Neural cell (in vitro differentiated cells): ENCODE results near the gene QPCTL. TPM values are rescaled to one million over a fixed set of nuclear protein-coding genes. Genes with fewer than 3 reads are reported as not detected.

Experiments
- H2AFZ ChIP-seq: fragments of 200-600, 300-800 bp; sonication (generic), shearing (Covaris generic); 2 replicates; pipeline ENCODE4 v1.6.0; 2014; ENCODE audit warnings: low read depth, mild to moderate bottlenecking, antibody characterized with exemption, low read length, moderate library complexity
- H3F3A ChIP-seq: fragments of 200-600 bp; shearing (Covaris generic); 2 replicates; pipeline ENCODE4 v1.6.1; 2016; ENCODE audit warnings: mild to moderate bottlenecking, moderate library complexity, mixed read lengths, antibody characterized with exemption, low read length; ENCODE audit not compliant: insufficient read depth, poor library complexity, severe bottlenecking
- H3K27ac ChIP-seq: fragments of 200-600, 300-800 bp; sonication (generic), shearing (Covaris generic); 2 replicates; pipeline ENCODE4 v1.5.1; 2014; ENCODE audit warnings: mild to moderate bottlenecking, low read length, moderate library complexity
- H3K27me3 ChIP-seq: fragments of 300-800, 200-600 bp; sonication (generic), shearing (Covaris generic); 2 replicates; pipeline ENCODE4 v1.6.0; 2014; ENCODE audit warnings: mild to moderate bottlenecking, low read depth, low read length, moderate library complexity; ENCODE audit not compliant: insufficient read depth
- H3K36me3 ChIP-seq: fragments of 300-800, 200-600 bp; sonication (generic), shearing (Covaris generic); 2 replicates; pipeline ENCODE4 v1.5.1; 2014; ENCODE audit warnings: mild to moderate bottlenecking, antibody characterized with exemption, low read length, moderate library complexity; ENCODE audit not compliant: insufficient read depth
- H3K4me2 ChIP-seq: fragments of 300-800, 200-600 bp; sonication (generic), shearing (Covaris generic); 2 replicates; pipeline ENCODE4 v1.6.0; 2014; ENCODE audit warnings: mild to moderate bottlenecking, low read length
- H3K4me3 ChIP-seq: fragments of 300-800, 200-600 bp; sonication (generic), shearing (Covaris generic); 2 replicates; pipeline ENCODE4 v1.5.1; 2014; ENCODE audit warnings: mild to moderate bottlenecking, low read length, moderate library complexity
- H3K79me2 ChIP-seq: fragments of 200-600 bp; shearing (Covaris generic); replicated peaks from 2 replicates; pipeline ENCODE4 v1.6.0; 2014; ENCODE audit warnings: mild to moderate bottlenecking, low read length, moderate library complexity; ENCODE audit not compliant: insufficient read depth
- H3K9ac ChIP-seq: fragments of 300-800, 200-600 bp; sonication (generic), shearing (Covaris generic); 2 replicates; pipeline ENCODE4 v1.6.1; 2016; ENCODE audit warnings: mild to moderate bottlenecking, low read length, mixed read lengths
- H3K9me2 ChIP-seq: fragments of 200-600 bp; shearing (Covaris generic); 2 replicates; pipeline ENCODE4 v1.6.1; 2016; ENCODE audit warnings: mild to moderate bottlenecking, low read length, mixed read lengths; ENCODE audit not compliant: insufficient read depth
- H3K9me3 ChIP-seq: fragments of 200-600, 300-800 bp; sonication (generic), shearing (Covaris generic); 2 replicates; pipeline ENCODE4 v1.6.1; 2016; ENCODE audit warnings: mild to moderate bottlenecking, mixed run types, low read length, moderate library complexity, mixed read lengths
- H4K20me1 ChIP-seq: fragments of 200-600 bp; shearing (Covaris generic); 2 replicates; pipeline ENCODE4 v1.6.1; 2016; ENCODE audit warnings: mild to moderate bottlenecking, mixed run types; ENCODE audit not compliant: insufficient read depth
- CTCF ChIP-seq: fragments of 450-650 bp; IDR thresholded peaks from 2 replicates; pipeline ENCODE4 v1.5.1; 2014; ENCODE audit warnings: antibody characterized with exemption, mild to moderate bottlenecking, moderate library complexity; ENCODE audit not compliant: poor library complexity, severe bottlenecking
- EP300 ChIP-seq: fragments of 450-650 bp; conservative IDR thresholded peaks from 2 replicates; pipeline ENCODE4 v1.6.1; 2014; ENCODE audit warnings: antibody characterized with exemption, mild to moderate bottlenecking, moderate library complexity; ENCODE audit not compliant: poor library complexity, severe bottlenecking
- EZH2 ChIP-seq: fragments of 200-600, 300-800 bp; shearing (Covaris generic), sonication (generic); IDR thresholded peaks from 2 replicates; pipeline ENCODE4 v1.6.1; 2014; ENCODE audit warnings: antibody characterized with exemption, low read length, borderline replicate concordance, mild to moderate bottlenecking; ENCODE audit not compliant: insufficient read depth, poor library complexity, severe bottlenecking
- MXI1 ChIP-seq: fragments of 450-650 bp; conservative IDR thresholded peaks from 2 replicates; pipeline ENCODE4 v1.6.1; 2014; ENCODE audit warnings: antibody characterized with exemption, mild to moderate bottlenecking; ENCODE audit not compliant: poor library complexity, severe bottlenecking
- POLR2AphosphoS5 ChIP-seq: IDR thresholded peaks from 2 replicates; pipeline ENCODE4 v1.6.1; 2012
- RAD21 ChIP-seq: fragments of 450-650 bp; conservative IDR thresholded peaks from 2 replicates; pipeline ENCODE4 v1.6.1; 2014; ENCODE audit warnings: antibody characterized with exemption, mild to moderate bottlenecking, moderate library complexity
- REST ChIP-seq: IDR thresholded peaks from 2 replicates; pipeline ENCODE4 v1.6.1; 2012; ENCODE audit warnings: borderline replicate concordance
- SMC3 ChIP-seq: fragments of 450-650 bp; conservative IDR thresholded peaks from 2 replicates; pipeline ENCODE4 v1.6.1; 2014; ENCODE audit warnings: antibody characterized with exemption, mild to moderate bottlenecking, moderate library complexity; ENCODE audit not compliant: poor library complexity
- TAF1 ChIP-seq: IDR thresholded peaks from 2 replicates; pipeline ENCODE4 v1.6.1; 2012; ENCODE audit warnings: low read depth
- polyA plus RNA-seq: library from polyadenylated mRNA; depleted of rRNA; stranded (reverse); fragments of >200 nt; gene quantifications from 2 replicates; pipeline ENCODE4 v1.2.3, GENCODE V29; 2014

QPCTL gene
- polyA plus RNA-seq, 1 donor from 2014 or later, result 6.8 TPM

GRCh38 chr19:45705115-45705514 is 12.6 kb downstream of the QPCTL start:
- no peaks in the 10 kb centered on the region for H3K9me3 ChIP-seq
- no peaks in the 10 kb centered on the region for H3K79me2 ChIP-seq
- no peak overlapping the region for H3K27ac ChIP-seq
- no peak overlapping the region for H2AFZ ChIP-seq
- TF ChIP-seq CTCF, result no peak
- TF ChIP-seq REST, result no peak
- no peak for TF ChIP-seq SMC3
- TF ChIP-seq RAD21, result no peak
- TF ChIP-seq EZH2, result no peak
- TF ChIP-seq MXI1, result no peak
- no peak for TF ChIP-seq TAF1
- no peak for TF ChIP-seq POLR2AphosphoS5
- TF ChIP-seq EP300, result no peak
- H3K4me2 ChIP-seq, result no peak overlapping the region
- no peaks in the 10 kb centered on the region for H4K20me1 ChIP-seq
- H3K4me3 ChIP-seq, result no peak overlapping the region
- H3F3A ChIP-seq, result no peaks in the 10 kb centered on the region
- H3K36me3 ChIP-seq, result peaks cover 3% of the 10 kb centered on the region
- no peaks in the 10 kb centered on the region for H3K27me3 ChIP-seq
- H3K9me2 ChIP-seq, result no peaks in the 10 kb centered on the region
- no peak overlapping the region for H3K9ac ChIP-seq

- Histone ChIP-seq H4K20me1 (no peaks in the 10 kb centered on the region), H3K9ac (no peak overlapping the region), H3F3A (no peaks in the 10 kb centered on the region), H3K4me2 (no peak overlapping the region), H2AFZ (no peak overlapping the region), H3K27me3 (no peaks in the 10 kb centered on the region), H3K4me3 (no peak overlapping the region), H3K9me3 (no peaks in the 10 kb centered on the region), H3K79me2 (no peaks in the 10 kb centered on the region), H3K27ac (no peak overlapping the region), H3K36me3 (peaks cover 3% of the 10 kb centered on the region), H3K9me2 (no peaks in the 10 kb centered on the region)
- TF ChIP-seq EP300 (no peak), EZH2 (no peak), REST (no peak), RAD21 (no peak), MXI1 (no peak), SMC3 (no peak), CTCF (no peak)
Observed at GRCh38 chr19:45705710-45706415, 13.4 kb downstream of the QPCTL start.
